ENCODE data around the gene TTC12.

The TTC12 gene

GRCh38 chr11:113314389-113315301 is at the start of gene TTC12:
TSS of gene TTC12 (plus strand) at chr11:113314583. CDS start at chr11:113316258, 1,675 bp downstream.
- DNase-seq: peak; percentile 96

GRCh38 chr11:113265362-113265761 is 49.0 kb upstream of the TTC12 start:
- DNase-seq: no peak

DNA sequence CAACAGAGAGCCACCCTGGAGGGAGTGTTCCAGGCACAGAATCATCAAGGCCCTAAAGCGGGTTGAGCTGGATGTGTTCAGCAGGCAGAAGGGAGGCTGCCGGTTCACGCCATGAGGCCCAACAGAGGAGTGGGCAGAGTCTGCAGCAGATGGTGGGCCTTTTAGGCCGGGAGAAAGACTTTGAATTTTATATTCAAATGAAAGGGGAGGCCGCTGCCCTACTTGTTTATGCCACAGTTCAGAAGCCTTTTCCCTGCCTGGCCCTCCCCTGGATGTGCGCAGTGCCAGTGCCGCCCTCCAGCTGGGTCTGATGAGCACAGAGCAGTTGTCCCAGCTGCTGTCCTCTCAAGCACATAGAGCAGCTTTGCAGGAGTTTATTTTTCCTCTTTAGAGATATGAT is 46.9 kb upstream of the TTC12 start:
- DNase-seq: no peak

GRCh38 chr11:113269096-113269495 is 45.3 kb upstream of the TTC12 start:
- DNase-seq: no peak

GRCh38 chr11:113269636-113270035 is 44.7 kb upstream of the TTC12 start:
- DNase-seq: no peak

DNA sequence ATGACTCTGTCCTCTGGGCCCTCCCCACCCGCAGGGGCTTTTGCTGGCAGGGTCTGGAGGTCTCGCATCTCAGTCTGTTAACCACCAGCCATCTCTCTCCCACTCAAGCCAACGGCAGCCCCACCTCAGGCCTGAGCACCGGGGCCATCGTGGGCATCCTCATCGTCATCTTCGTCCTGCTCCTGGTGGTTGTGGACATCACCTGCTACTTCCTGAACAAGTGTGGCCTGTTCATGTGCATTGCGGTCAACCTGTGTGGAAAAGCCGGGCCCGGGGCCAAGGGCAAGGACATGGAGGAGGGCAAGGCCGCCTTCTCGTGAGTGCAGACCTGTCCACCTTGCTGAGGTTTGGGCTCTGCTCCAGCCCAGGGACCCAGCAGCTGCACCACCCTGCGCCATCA is 44.3 kb upstream of the TTC12 start:
- DNase-seq: no peak

GRCh38 chr11:113271551-113272245 is 42.7 kb upstream of the TTC12 start:
- DNase-seq: no peak

GRCh38 chr11:113272281-113272680 is 42.1 kb upstream of the TTC12 start:
- no peak for DNase-seq

DNA sequence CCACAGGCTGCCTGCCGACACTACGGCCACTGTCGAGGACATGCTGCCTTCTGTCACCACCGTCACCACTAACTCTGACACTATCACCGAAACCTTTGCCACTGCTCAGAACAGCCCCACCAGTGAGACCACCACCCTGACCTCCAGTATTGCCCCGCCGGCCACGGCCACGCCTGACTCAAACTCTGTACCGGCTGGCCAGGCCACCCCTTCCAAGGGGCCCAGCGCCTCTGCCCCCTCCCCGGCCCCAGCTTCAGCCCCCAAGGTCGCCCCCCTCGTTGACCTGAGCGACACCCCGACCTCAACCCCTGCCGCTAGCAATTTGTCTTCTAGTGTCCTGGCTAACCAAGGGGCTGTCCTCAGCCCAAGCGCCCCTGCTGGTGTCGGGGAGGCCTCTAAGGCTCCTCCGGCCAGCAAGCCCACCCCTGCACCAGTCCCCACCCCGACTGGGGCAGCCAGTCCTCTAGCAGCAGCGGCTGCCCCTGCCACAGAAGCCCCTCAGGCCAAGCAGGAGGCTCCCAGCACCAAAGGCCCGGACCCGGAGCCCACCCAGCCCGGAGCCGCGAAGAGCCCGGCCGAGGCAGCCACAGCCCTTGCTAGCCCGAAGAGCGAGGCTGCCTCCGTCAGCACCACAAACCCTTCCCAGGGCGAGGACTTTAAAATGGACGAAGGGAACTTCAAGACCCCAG is 41.3 kb upstream of the TTC12 start:
- DNase-seq: no peak

DNA sequence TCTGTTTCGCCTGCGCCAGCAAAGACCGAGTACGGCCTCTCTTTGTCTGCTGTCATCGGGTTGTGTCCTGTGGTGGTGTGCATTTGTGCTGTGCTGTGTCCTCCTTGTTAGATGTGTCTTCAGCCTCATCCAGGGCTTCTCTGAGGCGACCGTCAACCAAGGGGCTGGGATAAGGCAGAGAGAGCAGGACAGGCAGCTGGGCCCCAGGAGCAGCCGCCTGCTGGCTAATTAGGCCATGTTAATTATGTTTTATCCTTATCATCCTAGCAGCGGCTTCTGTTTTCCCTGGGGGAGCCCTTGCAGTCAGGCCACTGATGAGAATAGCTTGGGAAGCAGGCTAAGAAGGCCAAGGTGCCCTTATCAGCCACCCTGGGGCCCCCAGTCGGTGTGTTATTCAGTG is 40.7 kb upstream of the TTC12 start:
- DNase-seq: no peak

GRCh38 chr11:113274713-113275582 is 39.4 kb upstream of the TTC12 start:
- DNase-seq: peak; percentile 3

DNA sequence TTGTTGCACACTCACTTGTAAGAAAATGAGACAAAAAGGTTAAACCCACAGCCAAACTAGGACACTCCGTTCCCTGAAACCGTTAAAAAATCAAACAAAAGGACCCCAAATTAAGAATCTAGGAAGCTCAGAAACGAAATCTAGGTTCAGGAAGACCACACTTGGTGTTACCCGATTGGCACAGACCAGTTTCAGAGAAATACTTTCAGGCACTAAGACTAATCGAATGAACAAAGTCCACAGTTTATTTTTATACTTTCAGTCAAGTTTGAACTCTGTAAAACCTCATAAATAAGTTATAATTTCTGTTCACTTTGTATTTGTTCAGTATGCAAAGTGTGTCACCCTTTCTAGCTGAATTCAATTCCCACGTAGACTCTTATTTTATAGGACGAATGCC is 38.8 kb upstream of the TTC12 start:
- DNase-seq: no peak

DNA sequence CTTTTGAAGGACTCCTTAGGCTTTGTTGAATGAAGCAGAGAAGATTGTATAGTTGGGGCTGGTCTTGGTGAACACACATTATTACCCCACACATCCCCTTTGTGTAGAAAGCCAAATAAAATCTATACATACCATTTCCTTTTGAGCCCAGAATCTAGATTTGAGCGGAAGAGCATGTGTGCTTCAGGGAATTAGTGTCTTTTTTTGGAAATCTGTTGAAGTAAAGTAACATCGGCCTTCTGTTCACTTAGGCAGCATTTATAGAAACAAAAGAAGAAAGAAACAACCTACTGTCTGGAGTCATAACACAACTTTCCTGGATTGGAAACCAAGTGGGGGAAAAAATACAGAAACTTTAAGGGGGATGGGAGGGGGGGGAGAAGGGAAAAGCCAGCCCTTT is 37.9 kb upstream of the TTC12 start:
- no peak for DNase-seq

- no peak for DNase-seq
Measured at GRCh38 chr11:113277907-113278306, 36.5 kb upstream of the TTC12 start.

- no peak for DNase-seq
Measured at GRCh38 chr11:113278481-113278880, 35.9 kb upstream of the TTC12 start.

DNA sequence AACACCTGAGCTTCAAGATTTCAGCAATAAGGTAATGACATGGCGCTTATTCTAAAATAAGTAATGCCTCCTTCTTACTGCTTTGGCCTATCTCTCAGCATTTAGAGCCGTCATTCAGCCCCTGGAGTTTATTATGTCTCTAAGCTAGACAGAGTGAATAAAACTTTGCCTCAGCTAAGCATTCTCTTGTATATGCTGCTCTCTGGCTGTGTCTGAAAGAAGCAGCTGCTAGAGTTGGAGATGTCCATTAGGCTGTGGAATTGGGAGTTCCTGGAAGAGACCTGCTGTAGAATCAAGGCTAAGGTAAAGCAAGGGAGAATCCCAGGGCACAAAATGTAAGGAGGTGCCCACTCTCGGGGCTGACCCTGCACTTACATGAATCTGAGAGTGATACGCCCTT is 35.5 kb upstream of the TTC12 start:
- DNase-seq: no peak

GRCh38 chr11:113279591-113279990 is 34.8 kb upstream of the TTC12 start:
- no peak for DNase-seq

DNA sequence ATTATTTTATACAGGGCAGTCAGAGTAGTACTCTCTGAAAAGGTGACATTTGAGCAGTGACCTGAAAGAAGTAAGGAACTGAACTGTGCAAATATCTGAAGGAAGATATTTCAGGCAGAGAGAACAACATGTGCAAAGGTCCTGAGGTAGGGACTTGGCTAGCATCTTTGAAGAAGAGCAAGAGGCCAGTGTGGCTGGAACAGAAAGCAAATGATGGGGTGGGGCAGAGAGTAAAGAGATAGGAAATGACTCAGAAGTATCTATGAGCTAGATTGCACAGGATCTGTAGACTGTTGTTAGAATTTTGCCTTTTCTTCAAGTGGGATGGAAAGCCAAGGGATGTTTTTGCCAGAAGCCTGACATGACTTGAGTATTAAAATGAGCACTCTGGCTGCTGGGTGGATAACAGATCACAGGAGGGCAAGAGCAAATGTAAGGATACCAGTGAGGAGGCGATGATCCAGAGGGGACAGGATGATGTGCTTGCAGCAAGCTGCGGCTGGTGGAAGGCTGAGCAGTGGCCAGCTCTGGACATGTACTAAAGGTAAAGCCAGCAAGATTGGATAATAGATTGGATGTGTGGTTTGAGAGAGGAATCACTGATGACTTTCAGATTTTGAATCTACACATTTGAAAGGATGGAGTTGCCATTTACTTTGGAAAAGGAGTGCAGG is 33.2 kb upstream of the TTC12 start:
- DNase-seq: no peak

DNA sequence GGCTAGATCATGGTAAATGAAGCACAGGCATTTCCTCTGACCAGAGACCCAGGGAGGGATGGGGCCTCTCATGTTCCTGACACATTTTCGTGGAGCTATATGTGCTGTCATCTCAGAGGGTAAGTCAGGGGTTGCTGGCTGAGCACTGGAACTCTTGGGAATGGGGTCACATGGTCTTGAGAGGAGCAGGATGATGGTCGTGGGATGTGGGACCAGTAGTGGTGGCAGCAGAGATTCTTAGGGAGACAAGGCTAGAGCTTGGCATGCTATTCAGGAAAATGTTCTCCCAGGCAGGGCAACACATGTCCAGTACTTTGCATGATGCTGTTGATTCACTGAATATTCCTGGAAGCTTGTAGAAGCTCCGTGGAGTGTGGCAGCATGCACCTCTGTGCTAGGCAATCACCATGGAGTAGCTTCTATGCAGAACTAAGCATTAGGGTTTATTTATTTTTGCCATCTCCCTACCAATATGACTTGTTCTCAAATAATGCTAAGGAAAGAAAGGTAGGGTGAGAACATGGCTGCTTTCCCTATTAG is 31.4 kb upstream of the TTC12 start:
- DNase-seq: no peak

GRCh38 chr11:113283881-113284280 is 30.5 kb upstream of the TTC12 start:
- no peak for DNase-seq

- no peak for DNase-seq
Measured at GRCh38 chr11:113286009-113286408, 28.4 kb upstream of the TTC12 start.

All from hematopoietic multipotent progenitor cell treated with erythropoietin and hydrocortisone succinate and interleukin-3 and kit ligand, for 4 days (in vitro differentiated cells).